HepG2 (cell line): Measurements from ENCODE around the gene ANAPC1. TPM values are rescaled to one million over a fixed set of nuclear protein-coding genes. Genes with fewer than 3 reads are reported as not detected.
A peak's percentile ranks its signal among the peaks of the same experiment; 100 is the strongest.

ENCODE experiments used
- ARNTL ChIP-seq: sonication (generic); formaldehyde crosslinking; IDR thresholded peaks from 2 replicates; pipeline ENCODE4 v1.4.0; 2020; ENCODE audit warnings: mild to moderate bottlenecking, missing genetic modification reagents
- GABPA ChIP-seq, 2 experiments: IDR thresholded peaks; 2 replicates each; pipeline ENCODE4 v1.6.1; 2011 to 2016; ENCODE audit warnings: low read depth in 2 of 2, low read length in 1 of 2, missing biosample characterization in 1 of 2, missing genetic modification characterization in 1 of 2
- HMGA1 ChIP-seq: sonication (generic); formaldehyde crosslinking; conservative IDR thresholded peaks from 2 replicates; pipeline ENCODE4 v1.4.0; 2020; ENCODE audit warnings: missing genetic modification reagents
- KLF15 ChIP-seq: sonication (generic); formaldehyde crosslinking; IDR thresholded peaks from 2 replicates; pipeline ENCODE4 v1.8.1; 2023; ENCODE audit warnings: borderline replicate concordance, mild to moderate bottlenecking, inconsistent platforms, missing genetic modification reagents, mixed read lengths
- MZF1 ChIP-seq: sonication (generic); formaldehyde crosslinking; IDR thresholded peaks from 2 replicates; pipeline ENCODE4 v1.8.1; 2023; ENCODE audit warnings: mild to moderate bottlenecking, missing genetic modification reagents, borderline replicate concordance
- NCOA2 ChIP-seq: sonication (generic); formaldehyde crosslinking; IDR thresholded peaks from 2 replicates; pipeline ENCODE4 v1.8.0; 2022; ENCODE audit warnings: inconsistent platforms
- POGZ ChIP-seq: sonication (generic); formaldehyde crosslinking; IDR thresholded peaks from 2 replicates; pipeline ENCODE4 v1.4.0; 2020; ENCODE audit warnings: mild to moderate bottlenecking, missing genetic modification reagents
- SATB2 ChIP-seq: sonication (generic); formaldehyde crosslinking; IDR thresholded peaks from 2 replicates; pipeline ENCODE4 v1.5.0; 2020; ENCODE audit warnings: missing genetic modification reagents
- ZBTB1 ChIP-seq: sonication (generic); formaldehyde crosslinking; IDR thresholded peaks from 2 replicates; pipeline ENCODE4 v1.4.0; 2020; ENCODE audit warnings: missing genetic modification reagents, borderline replicate concordance
- ZFP36L2 ChIP-seq: sonication (generic); formaldehyde crosslinking; IDR thresholded peaks from 2 replicates; pipeline ENCODE4 v1.4.0; 2020; ENCODE audit warnings: missing genetic modification reagents
- ZNF124 ChIP-seq: sonication (generic); formaldehyde crosslinking; IDR thresholded peaks from 2 replicates; pipeline ENCODE4 v1.4.0; 2020; ENCODE audit warnings: missing genetic modification reagents
- ZNF550 ChIP-seq: sonication (generic); formaldehyde crosslinking; IDR thresholded peaks from 2 replicates; pipeline ENCODE4 v1.4.0; 2020; ENCODE audit warnings: mild to moderate bottlenecking, missing genetic modification reagents, borderline replicate concordance
- ZNF776 ChIP-seq: sonication (generic); formaldehyde crosslinking; IDR thresholded peaks from 2 replicates; pipeline ENCODE4 v1.4.0; 2020; ENCODE audit warnings: mild to moderate bottlenecking, missing genetic modification reagents
- polyA plus RNA-seq, 8 experiments: library from polyadenylated mRNA; depleted of rRNA in 3 of 8; stranded (reverse) in 7 of 8; unstranded in 1 of 8; fragments of >200 nt; fragmentation: Illumina TruSeq in 4 of 8; extraction: Trizol in 4 of 8; gene quantifications; 2 replicates each; pipeline versions ENCODE4 v1.2.1 to v1.2.3, GENCODE V29; 2011 to 2016; ENCODE audit warnings: low read depth in 4 of 8, missing spikeins in 1 of 8, mixed read lengths in 1 of 8; ENCODE audit not compliant: insufficient read depth in 1 of 8
- total RNA-seq, 5 experiments: library from RNA; depleted of rRNA; stranded (reverse); fragments of >200 nt; fragmentation: Illumina TruSeq; extraction: Trizol; gene quantifications; 2 replicates each; pipeline ENCODE4 v1.2.3, GENCODE V29; 2016; ENCODE audit warnings: low read depth in 1 of 5
- TF ChIP-seq, protein P1 (sequence below): sonication (generic); formaldehyde crosslinking; IDR thresholded peaks from 2 replicates; pipeline ENCODE4 v1.4.0; 2020; ENCODE audit warnings: missing genetic modification reagents, mild to moderate bottlenecking, borderline replicate concordance
- TF ChIP-seq, protein P2 (sequence below): sonication (generic); formaldehyde crosslinking; IDR thresholded peaks from 2 replicates; pipeline ENCODE4 v1.8.0; 2022; ENCODE audit warnings: low read depth, missing genetic modification reagents
- TF ChIP-seq, protein P3 (sequence below): sonication (generic); formaldehyde crosslinking; IDR thresholded peaks from 2 replicates; pipeline ENCODE4 v1.8.1; 2023; ENCODE audit warnings: mild to moderate bottlenecking, inconsistent platforms, moderate library complexity, missing genetic modification reagents, borderline replicate concordance
- TF ChIP-seq, protein P4 (sequence below): IDR thresholded peaks from 2 replicates; pipeline ENCODE4 v1.6.1; 2016; ENCODE audit warnings: low read depth, control low read depth
- TF ChIP-seq, protein P5 (sequence below): sonication (generic); formaldehyde crosslinking; IDR thresholded peaks from 2 replicates; pipeline ENCODE4 v1.9.0; 2022; ENCODE audit warnings: low read depth, missing genetic modification reagents
- TF ChIP-seq, protein P6 (sequence below): sonication (generic); formaldehyde crosslinking; IDR thresholded peaks from 2 replicates; pipeline ENCODE4 v1.8.1; 2023; ENCODE audit warnings: mild to moderate bottlenecking, missing genetic modification reagents, borderline replicate concordance

ANAPC1 gene
- total and polyA plus RNA-seq, 2 of the 13 experiments (the other 11 are each of a cell fraction or from before 2014, with no cell fraction given), result 50.0 to 89.7 TPM

DNA sequence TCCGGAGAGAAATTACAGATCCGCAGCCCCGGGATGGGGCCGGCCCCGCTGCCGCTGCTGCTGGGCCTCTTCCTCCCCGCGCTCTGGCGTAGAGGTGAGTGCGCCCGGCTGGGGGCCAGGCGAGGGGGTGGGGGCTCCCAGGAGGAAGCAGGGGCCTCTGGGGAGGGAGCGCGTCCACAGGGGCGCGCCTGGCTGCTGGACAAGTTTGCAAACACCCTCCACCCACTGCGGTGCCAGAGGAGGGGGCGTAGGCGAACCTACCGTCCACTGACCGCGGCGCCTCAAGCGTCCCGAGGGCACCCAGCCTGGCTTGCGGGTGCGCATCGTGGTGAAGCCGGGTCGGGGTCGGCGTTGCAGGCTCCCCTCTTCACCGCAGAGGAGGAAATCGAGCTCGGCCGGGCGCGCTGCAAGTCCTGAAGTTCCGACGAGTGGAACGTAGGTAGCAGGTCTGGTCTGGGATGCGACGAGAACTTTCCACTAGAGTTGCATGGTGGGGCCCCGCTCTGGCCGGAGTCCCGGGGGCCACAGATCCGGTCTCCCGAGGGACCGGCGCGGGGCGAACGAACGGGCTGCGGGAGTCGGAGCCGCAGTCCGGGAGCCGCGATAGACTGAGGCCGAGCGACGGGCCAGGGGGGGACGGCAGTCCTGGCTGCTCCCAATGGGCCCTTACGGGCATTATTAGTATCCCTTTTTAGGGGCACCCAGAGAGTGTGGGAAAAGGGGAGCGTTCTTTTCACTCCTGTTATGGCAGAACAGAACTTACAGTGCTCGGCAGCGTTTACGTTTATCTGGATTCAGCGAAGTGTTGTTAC lies 14.9 kb upstream of the ANAPC1 start (continued):
- TF ChIP-seq, protein P1, sequence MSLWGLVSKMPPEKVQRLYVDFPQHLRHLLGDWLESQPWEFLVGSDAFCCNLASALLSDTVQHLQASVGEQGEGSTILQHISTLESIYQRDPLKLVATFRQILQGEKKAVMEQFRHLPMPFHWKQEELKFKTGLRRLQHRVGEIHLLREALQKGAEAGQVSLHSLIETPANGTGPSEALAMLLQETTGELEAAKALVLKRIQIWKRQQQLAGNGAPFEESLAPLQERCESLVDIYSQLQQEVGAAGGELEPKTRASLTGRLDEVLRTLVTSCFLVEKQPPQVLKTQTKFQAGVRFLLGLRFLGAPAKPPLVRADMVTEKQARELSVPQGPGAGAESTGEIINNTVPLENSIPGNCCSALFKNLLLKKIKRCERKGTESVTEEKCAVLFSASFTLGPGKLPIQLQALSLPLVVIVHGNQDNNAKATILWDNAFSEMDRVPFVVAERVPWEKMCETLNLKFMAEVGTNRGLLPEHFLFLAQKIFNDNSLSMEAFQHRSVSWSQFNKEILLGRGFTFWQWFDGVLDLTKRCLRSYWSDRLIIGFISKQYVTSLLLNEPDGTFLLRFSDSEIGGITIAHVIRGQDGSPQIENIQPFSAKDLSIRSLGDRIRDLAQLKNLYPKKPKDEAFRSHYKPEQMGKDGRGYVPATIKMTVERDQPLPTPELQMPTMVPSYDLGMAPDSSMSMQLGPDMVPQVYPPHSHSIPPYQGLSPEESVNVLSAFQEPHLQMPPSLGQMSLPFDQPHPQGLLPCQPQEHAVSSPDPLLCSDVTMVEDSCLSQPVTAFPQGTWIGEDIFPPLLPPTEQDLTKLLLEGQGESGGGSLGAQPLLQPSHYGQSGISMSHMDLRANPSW, result no peak
- TF ChIP-seq, protein P2, sequence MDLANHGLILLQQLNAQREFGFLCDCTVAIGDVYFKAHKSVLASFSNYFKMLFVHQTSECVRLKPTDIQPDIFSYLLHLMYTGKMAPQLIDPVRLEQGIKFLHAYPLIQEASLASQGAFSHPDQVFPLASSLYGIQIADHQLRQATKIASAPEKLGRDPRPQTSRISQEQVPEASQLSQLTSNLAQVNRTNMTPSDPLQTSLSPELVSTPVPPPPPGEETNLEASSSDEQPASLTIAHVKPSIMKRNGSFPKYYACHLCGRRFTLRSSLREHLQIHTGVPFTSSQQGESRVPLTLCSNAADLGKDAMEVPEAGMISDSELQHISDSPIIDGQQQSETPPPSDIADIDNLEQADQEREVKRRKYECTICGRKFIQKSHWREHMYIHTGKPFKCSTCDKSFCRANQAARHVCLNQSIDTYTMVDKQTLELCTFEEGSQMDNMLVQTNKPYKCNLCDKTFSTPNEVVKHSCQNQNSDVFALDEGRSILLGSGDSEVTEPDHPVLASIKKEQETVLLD (CRISPR knock-in tag), result peak; percentile 58
- TF ChIP-seq, protein P3, sequence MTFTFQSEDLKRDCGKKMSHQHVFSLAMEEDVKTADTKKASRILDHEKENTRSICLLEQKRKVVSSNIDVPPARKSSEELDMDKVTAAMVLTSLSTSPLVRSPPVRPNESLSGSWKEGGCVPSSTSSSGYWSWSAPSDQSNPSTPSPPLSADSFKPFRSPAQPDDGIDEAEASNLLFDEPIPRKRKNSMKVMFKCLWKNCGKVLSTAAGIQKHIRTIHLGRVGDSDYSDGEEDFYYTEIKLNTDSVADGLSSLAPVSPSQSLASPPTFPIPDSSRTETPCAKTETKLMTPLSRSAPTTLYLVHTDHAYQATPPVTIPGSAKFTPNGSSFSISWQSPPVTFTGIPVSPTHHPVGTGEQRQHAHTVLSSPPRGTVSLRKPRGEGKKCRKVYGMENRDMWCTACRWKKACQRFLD (CRISPR knock-in tag), result peak; percentile 73; the same call in 1 of the 2 replicates
- TF ChIP-seq KLF15 (CRISPR knock-in tag) (0 out of 2 replicates have a peak, but pooled peaks have one; percentile 17), ARNTL (no peak; the same call in 1 of the 2 replicates), ZNF550 (CRISPR knock-in tag) (no peak), ZFP36L2 (CRISPR knock-in tag) (no peak), HMGA1 (CRISPR knock-in tag) (no peak), GABPA (IDR thresholded peaks at IDR 0.05; ENCODE audit: low read depth, low read length) (no peak), GABPA (CRISPR knock-in tag; IDR thresholded peaks at IDR 0.05; ENCODE audit: low read depth) (no peak), NCOA2 (no peak), SATB2 (CRISPR knock-in tag) (no peak; the same call in 1 of the 2 replicates), POGZ (peak; percentile 41; the same call in 1 of the 2 replicates), MZF1 (CRISPR knock-in tag) (peak; percentile 70; the same call in 1 of the 2 replicates), ZNF124 (peak; percentile 51; the same call in 1 of the 2 replicates), ZNF776 (CRISPR knock-in tag) (peak; percentile 60; the same call in 1 of the 2 replicates), ZBTB1 (CRISPR knock-in tag) (no peak)
- TF ChIP-seq, protein P4, sequence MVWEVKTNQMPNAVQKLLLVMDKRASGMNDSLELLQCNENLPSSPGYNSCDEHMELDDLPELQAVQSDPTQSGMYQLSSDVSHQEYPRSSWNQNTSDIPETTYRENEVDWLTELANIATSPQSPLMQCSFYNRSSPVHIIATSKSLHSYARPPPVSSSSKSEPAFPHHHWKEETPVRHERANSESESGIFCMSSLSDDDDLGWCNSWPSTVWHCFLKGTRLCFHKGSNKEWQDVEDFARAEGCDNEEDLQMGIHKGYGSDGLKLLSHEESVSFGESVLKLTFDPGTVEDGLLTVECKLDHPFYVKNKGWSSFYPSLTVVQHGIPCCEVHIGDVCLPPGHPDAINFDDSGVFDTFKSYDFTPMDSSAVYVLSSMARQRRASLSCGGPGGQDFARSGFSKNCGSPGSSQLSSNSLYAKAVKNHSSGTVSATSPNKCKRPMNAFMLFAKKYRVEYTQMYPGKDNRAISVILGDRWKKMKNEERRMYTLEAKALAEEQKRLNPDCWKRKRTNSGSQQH (CRISPR knock-in tag), result no peak; the same call in 1 of the 2 replicates
- TF ChIP-seq, protein P5, sequence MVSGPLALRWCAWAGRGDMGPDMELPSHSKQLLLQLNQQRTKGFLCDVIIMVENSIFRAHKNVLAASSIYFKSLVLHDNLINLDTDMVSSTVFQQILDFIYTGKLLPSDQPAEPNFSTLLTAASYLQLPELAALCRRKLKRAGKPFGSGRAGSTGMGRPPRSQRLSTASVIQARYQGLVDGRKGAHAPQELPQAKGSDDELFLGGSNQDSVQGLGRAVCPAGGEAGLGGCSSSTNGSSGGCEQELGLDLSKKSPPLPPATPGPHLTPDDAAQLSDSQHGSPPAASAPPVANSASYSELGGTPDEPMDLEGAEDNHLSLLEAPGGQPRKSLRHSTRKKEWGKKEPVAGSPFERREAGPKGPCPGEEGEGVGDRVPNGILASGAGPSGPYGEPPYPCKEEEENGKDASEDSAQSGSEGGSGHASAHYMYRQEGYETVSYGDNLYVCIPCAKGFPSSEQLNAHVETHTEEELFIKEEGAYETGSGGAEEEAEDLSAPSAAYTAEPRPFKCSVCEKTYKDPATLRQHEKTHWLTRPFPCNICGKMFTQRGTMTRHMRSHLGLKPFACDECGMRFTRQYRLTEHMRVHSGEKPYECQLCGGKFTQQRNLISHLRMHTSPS (CRISPR knock-in tag), result no peak; the same call in 1 of the 2 replicates
- TF ChIP-seq, protein P6, sequence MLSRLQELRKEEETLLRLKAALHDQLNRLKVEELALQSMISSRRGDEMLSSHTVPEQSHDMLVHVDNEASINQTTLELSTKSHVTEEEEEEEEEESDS, result no peak
